Parathyroid adenoma (tissue), 2 donors: Measurements from ENCODE around the gene NXPH3.
"Not testable (repeated sequence)": the region's sequence is repeated elsewhere in the genome, so short reads cannot be mapped to it uniquely, and the experiment has no call there.

Experiments
- H2AFZ ChIP-seq: fragments of 300-600 bp; sonication (generic); one replicate; pipeline ENCODE4 v1.7.0; 2017; ENCODE audit warnings: antibody characterized with exemption, mild to moderate bottlenecking
- H3K27ac ChIP-seq: fragments of 300-600 bp; sonication (generic); one replicate; pipeline ENCODE4 v1.7.0; 2017
- H3K27me3 ChIP-seq: fragments of 300-600 bp; sonication (generic); one replicate; pipeline ENCODE4 v1.7.0; 2017; ENCODE audit warnings: low read length; ENCODE audit not compliant: control insufficient read depth, insufficient read depth
- H3K36me3 ChIP-seq: fragments of 300-600 bp; sonication (generic); one replicate; pipeline ENCODE4 v1.7.0; 2017; ENCODE audit warnings: low read length; ENCODE audit not compliant: control insufficient read depth, insufficient read depth
- H3K4me1 ChIP-seq: fragments of 300-600 bp; sonication (generic); one replicate; pipeline ENCODE4 v1.7.0; 2017; ENCODE audit warnings: control low read depth
- H3K4me2 ChIP-seq: fragments of 300-600 bp; sonication (generic); one replicate; pipeline ENCODE4 v1.7.0; 2017; ENCODE audit warnings: low read length
- H3K4me3 ChIP-seq: fragments of 300-600 bp; sonication (generic); one replicate; pipeline ENCODE4 v1.7.0; 2017; ENCODE audit warnings: low read depth, low read length
- H3K79me2 ChIP-seq: fragments of 300-600 bp; sonication (generic); one replicate; pipeline ENCODE4 v1.7.0; 2017; ENCODE audit warnings: control low read depth
- H3K9ac ChIP-seq: fragments of 300-600 bp; sonication (generic); one replicate; pipeline ENCODE4 v1.7.0; 2017; ENCODE audit warnings: mild to moderate bottlenecking
- H3K9me3 ChIP-seq: fragments of 300-600 bp; sonication (generic); one replicate; pipeline ENCODE4 v1.7.0; 2017; ENCODE audit warnings: low read length; ENCODE audit not compliant: control insufficient read depth
- TF ChIP-seq, protein P1 (sequence below): fragments of 300-600 bp; sonication (generic); IDR thresholded peaks from one replicate; pipeline ENCODE4 v1.7.0; 2017; ENCODE audit warnings: antibody characterized with exemption, mild to moderate bottlenecking
- donor health status: primary hyperparathyroidism.

NXPH3 gene

GRCh38 chr17:49565948-49566491 lies 9.7 kb upstream of the NXPH3 start:
- no peaks in the 10 kb centered on the region for H3K27me3 ChIP-seq
- peak overlapping the region; percentile 75 for H2AFZ ChIP-seq
- H3K9me3 ChIP-seq = no peaks in the 10 kb centered on the region
- H3K27ac ChIP-seq = peak overlapping the region; percentile 73
- H3K4me3 ChIP-seq = no peak overlapping the region
- H3K4me2 ChIP-seq = peak overlapping the region; percentile 44
- H3K36me3 ChIP-seq = no peaks in the 10 kb centered on the region
- no peak overlapping the region for H3K9ac ChIP-seq
- peaks cover 8% of the 10 kb centered on the region for H3K4me1 ChIP-seq
- TF ChIP-seq, protein P1, sequence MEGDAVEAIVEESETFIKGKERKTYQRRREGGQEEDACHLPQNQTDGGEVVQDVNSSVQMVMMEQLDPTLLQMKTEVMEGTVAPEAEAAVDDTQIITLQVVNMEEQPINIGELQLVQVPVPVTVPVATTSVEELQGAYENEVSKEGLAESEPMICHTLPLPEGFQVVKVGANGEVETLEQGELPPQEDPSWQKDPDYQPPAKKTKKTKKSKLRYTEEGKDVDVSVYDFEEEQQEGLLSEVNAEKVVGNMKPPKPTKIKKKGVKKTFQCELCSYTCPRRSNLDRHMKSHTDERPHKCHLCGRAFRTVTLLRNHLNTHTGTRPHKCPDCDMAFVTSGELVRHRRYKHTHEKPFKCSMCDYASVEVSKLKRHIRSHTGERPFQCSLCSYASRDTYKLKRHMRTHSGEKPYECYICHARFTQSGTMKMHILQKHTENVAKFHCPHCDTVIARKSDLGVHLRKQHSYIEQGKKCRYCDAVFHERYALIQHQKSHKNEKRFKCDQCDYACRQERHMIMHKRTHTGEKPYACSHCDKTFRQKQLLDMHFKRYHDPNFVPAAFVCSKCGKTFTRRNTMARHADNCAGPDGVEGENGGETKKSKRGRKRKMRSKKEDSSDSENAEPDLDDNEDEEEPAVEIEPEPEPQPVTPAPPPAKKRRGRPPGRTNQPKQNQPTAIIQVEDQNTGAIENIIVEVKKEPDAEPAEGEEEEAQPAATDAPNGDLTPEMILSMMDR = no peak
- no peaks in the 10 kb centered on the region for H3K79me2 ChIP-seq

GRCh38 chr17:49566668-49567071 lies 9.0 kb upstream of the NXPH3 start:
- Histone ChIP-seq H3K36me3 (no peaks in the 10 kb centered on the region), H3K9ac (no peak overlapping the region), H3K4me2 (peak overlapping the region; percentile 44), H3K27ac (peak overlapping the region; percentile 73), H3K4me3 (no peak overlapping the region), H3K27me3 (no peaks in the 10 kb centered on the region), H3K9me3 (no peaks in the 10 kb centered on the region), H3K4me1 (peaks cover 8% of the 10 kb centered on the region), H3K79me2 (no peaks in the 10 kb centered on the region), H2AFZ (peak overlapping the region; percentile 75)
- TF ChIP-seq, protein P1 = no peak

DNA sequence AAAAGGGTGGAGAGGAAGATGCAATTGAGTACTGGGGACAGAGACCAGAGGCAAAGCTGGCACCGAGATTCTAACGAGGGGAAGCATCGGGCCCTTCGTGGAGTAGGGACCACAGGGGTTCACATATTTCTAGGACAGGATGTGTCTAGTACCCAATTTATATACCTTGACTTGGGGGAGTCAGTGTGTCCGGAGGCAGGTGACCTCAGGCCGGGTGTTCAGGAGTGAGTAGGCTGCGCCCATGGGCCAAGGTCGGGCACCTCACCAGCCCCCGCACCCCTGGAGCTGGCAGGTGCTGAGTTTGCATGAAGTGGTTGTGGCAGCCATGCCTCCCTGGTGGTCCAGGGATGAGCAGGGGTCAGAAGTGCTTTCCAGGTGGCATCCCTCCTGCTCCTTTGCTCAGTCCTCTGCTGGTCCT lies 8.6 kb upstream of the NXPH3 start:
- Histone ChIP-seq H3K27me3 (no peaks in the 10 kb centered on the region), H3K36me3 (no peaks in the 10 kb centered on the region), H3K4me1 (peaks cover 8% of the 10 kb centered on the region), H2AFZ (no peak overlapping the region), H3K79me2 (no peaks in the 10 kb centered on the region), H3K4me2 (no peak overlapping the region), H3K4me3 (no peak overlapping the region), H3K27ac (peak overlapping the region; percentile 73), H3K9me3 (no peaks in the 10 kb centered on the region), H3K9ac (no peak overlapping the region)
- TF ChIP-seq, protein P1 = no peak

DNA sequence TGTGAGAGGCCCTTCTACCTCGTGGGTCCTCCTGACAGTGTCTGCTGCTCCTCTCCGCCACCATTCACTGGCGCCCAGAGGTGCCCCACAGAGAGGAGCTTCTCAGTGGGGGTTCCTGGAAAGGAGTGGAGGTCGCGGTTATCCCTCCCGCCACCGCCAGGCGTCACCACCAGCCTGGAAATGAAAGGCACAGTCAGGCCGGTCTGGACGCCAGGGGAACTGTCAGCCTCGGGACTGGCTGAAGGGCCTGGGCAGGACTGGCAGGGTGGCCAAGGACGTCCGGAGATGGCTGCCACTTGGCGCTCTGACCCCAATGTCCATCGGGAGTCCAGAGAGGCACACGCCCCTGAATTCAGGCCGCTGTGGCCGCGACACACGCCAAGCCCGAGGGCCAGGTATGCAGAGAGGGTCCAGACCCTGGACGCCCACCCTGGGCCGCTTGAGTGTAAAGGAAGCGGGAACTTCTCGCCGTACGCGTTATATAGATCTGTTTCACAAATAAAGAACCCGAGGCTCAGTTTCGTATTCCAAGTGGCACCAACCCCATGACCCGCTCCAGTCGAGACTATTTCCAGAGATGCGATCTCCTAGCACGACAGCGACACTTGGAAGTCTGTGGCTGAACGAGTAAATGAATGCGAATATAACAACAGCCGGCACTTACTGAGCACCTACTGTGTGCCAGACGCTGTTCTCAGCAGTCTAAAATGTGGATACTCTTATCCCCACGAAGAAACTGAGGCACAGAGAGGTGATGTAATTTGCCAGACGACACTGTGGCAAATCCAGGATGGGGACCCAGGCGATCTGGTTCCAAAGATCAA lies 7.6 kb upstream of the NXPH3 start:
- no peaks in the 10 kb centered on the region for H3K79me2 ChIP-seq
- H3K4me2 ChIP-seq = peak overlapping the region; percentile 88
- H3K9me3 ChIP-seq = no peaks in the 10 kb centered on the region
- peak overlapping the region; percentile 83 for H2AFZ ChIP-seq
- H3K36me3 ChIP-seq = no peaks in the 10 kb centered on the region
- H3K9ac ChIP-seq = no peak overlapping the region
- no peaks in the 10 kb centered on the region for H3K27me3 ChIP-seq
- H3K4me3 ChIP-seq = peak overlapping the region; percentile 67
- TF ChIP-seq, protein P1 = peak; percentile 97
- peaks cover 8% of the 10 kb centered on the region for H3K4me1 ChIP-seq
- H3K27ac ChIP-seq = no peak overlapping the region

GRCh38 chr17:49568695-49569047 lies 7.0 kb upstream of the NXPH3 start:
- H3K4me3 ChIP-seq = peak overlapping the region; percentile 67
- not testable (repeated sequence) for H3K27me3 ChIP-seq, H3K9ac ChIP-seq, H3K4me1 ChIP-seq, H3K79me2 ChIP-seq, H3K36me3 ChIP-seq, H3K27ac ChIP-seq, H3K9me3 ChIP-seq, H2AFZ ChIP-seq
- H3K4me2 ChIP-seq = peak overlapping the region; percentile 88
